ENCODE data around the gene GRHL1.

Gene GRHL1

GRCh38 chr2:10043256-10043905 is 91.9 kb downstream of the GRHL1 start, which contains the start of gene KLF11:
Gene KLF11, plus strand, starts transcription at chr2:10043550. Its CDS starts 167 bp downstream, at chr2:10043717.
- Histone ChIP-seq H3K9ac (ENCODE audit: insufficient read length, low read depth) (peak within 1 kb of the TSS; percentile 72), H3K36me3 (ENCODE audit: insufficient read depth, insufficient read length, low read length) (peaks cover 15% of the 10 kb centered on the region), H3K4me1 (ENCODE audit: insufficient read depth, insufficient read length) (peaks cover 7% of the 10 kb centered on the region), H3K9me3 (ENCODE audit: insufficient read depth, low read length) (no peaks in the 10 kb centered on the region; the same call in 1 of the 2 replicates), H3K27me3 (ENCODE audit: insufficient read depth, insufficient read length) (no peaks in the 10 kb centered on the region), H3K4me3 (ENCODE audit: insufficient read length, low read depth) (peak within 1 kb of the TSS; percentile 43)
- TF ChIP-seq ZNF274 (IDR thresholded peaks at IDR 0.05; ENCODE audit: low read depth, low read length) (no peak), YY1 (IDR thresholded peaks at IDR 0.05; ENCODE audit: insufficient read depth, insufficient read length) (no peak), SUZ12 (IDR thresholded peaks at IDR 0.05; ENCODE audit: extremely low read depth, insufficient read depth, insufficient read length) (no peak)
- DNase-seq (ENCODE audit: low read depth, low spot score) = peak; percentile 81

GRCh38 chr2:10043906-10044601 is 92.6 kb downstream of the GRHL1 start:
- no peaks in the 10 kb centered on the region for H3K27me3 ChIP-seq (ENCODE audit: insufficient read depth, insufficient read length)
- H3K9me3 ChIP-seq (ENCODE audit: insufficient read depth, low read length) = no peaks in the 10 kb centered on the region; the same call in 1 of the 2 replicates
- peak overlapping the region; percentile 67 for H3K9ac ChIP-seq (ENCODE audit: insufficient read length, low read depth)
- peak overlapping the region; percentile 43 for H3K4me3 ChIP-seq (ENCODE audit: insufficient read length, low read depth)
- H3K36me3 ChIP-seq (ENCODE audit: insufficient read depth, insufficient read length, low read length) = peaks cover 18% of the 10 kb centered on the region
- peaks cover 7% of the 10 kb centered on the region for H3K4me1 ChIP-seq (ENCODE audit: insufficient read depth, insufficient read length)
- TF ChIP-seq ZNF274 (IDR thresholded peaks at IDR 0.05; ENCODE audit: low read depth, low read length) (no peak), YY1 (IDR thresholded peaks at IDR 0.05; ENCODE audit: insufficient read depth, insufficient read length) (no peak), SUZ12 (IDR thresholded peaks at IDR 0.05; ENCODE audit: extremely low read depth, insufficient read depth, insufficient read length) (no peak)
- peak; percentile 93 for DNase-seq (ENCODE audit: low read depth, low spot score)

- TF ChIP-seq SUZ12 (IDR thresholded peaks at IDR 0.05; ENCODE audit: extremely low read depth, insufficient read depth, insufficient read length) (no peak), ZNF274 (IDR thresholded peaks at IDR 0.05; ENCODE audit: low read depth, low read length) (no peak), YY1 (IDR thresholded peaks at IDR 0.05; ENCODE audit: insufficient read depth, insufficient read length) (no peak)
- no peak for DNase-seq (ENCODE audit: low read depth, low spot score)
- Histone ChIP-seq H3K9ac (ENCODE audit: insufficient read length, low read depth) (no peak overlapping the region), H3K9me3 (ENCODE audit: insufficient read depth, low read length) (no peaks in the 10 kb centered on the region; the same call in 1 of the 2 replicates), H3K27me3 (ENCODE audit: insufficient read depth, insufficient read length) (no peaks in the 10 kb centered on the region), H3K4me3 (ENCODE audit: insufficient read length, low read depth) (no peak overlapping the region), H3K4me1 (ENCODE audit: insufficient read depth, insufficient read length) (peaks cover 2% of the 10 kb centered on the region), H3K36me3 (ENCODE audit: insufficient read depth, insufficient read length, low read length) (peaks cover 28% of the 10 kb centered on the region)
These were observed 94.3 kb downstream of the GRHL1 start for GRCh38 chr2:10045561-10046355.

- H3K4me1 ChIP-seq (ENCODE audit: insufficient read depth, insufficient read length) = peaks cover 2% of the 10 kb centered on the region
- no peak overlapping the region for H3K4me3 ChIP-seq (ENCODE audit: insufficient read length, low read depth)
- H3K27me3 ChIP-seq (ENCODE audit: insufficient read depth, insufficient read length) = no peaks in the 10 kb centered on the region
- H3K9me3 ChIP-seq (ENCODE audit: insufficient read depth, low read length) = no peaks in the 10 kb centered on the region; the same call in 1 of the 2 replicates
- no peak for TF ChIP-seq ZNF274 (IDR thresholded peaks at IDR 0.05; ENCODE audit: low read depth, low read length)
- no peak for TF ChIP-seq YY1 (IDR thresholded peaks at IDR 0.05; ENCODE audit: insufficient read depth, insufficient read length)
- TF ChIP-seq SUZ12 (IDR thresholded peaks at IDR 0.05; ENCODE audit: extremely low read depth, insufficient read depth, insufficient read length) = no peak
- H3K9ac ChIP-seq (ENCODE audit: insufficient read length, low read depth) = no peak overlapping the region
- DNase-seq (ENCODE audit: low read depth, low spot score) = no peak
- peaks cover 29% of the 10 kb centered on the region for H3K36me3 ChIP-seq (ENCODE audit: insufficient read depth, insufficient read length, low read length)
These were observed 95.4 kb downstream of the GRHL1 start for GRCh38 chr2:10046931-10047330.

GRCh38 chr2:10047616-10048500 is 96.4 kb downstream of the GRHL1 start:
- Histone ChIP-seq H3K36me3 (ENCODE audit: insufficient read depth, insufficient read length, low read length) (peaks cover 38% of the 10 kb centered on the region), H3K4me3 (ENCODE audit: insufficient read length, low read depth) (no peak overlapping the region), H3K9me3 (ENCODE audit: insufficient read depth, low read length) (no peaks in the 10 kb centered on the region; the same call in 1 of the 2 replicates), H3K4me1 (ENCODE audit: insufficient read depth, insufficient read length) (peaks cover 2% of the 10 kb centered on the region), H3K9ac (ENCODE audit: insufficient read length, low read depth) (no peak overlapping the region), H3K27me3 (ENCODE audit: insufficient read depth, insufficient read length) (no peaks in the 10 kb centered on the region)
- no peak for DNase-seq (ENCODE audit: low read depth, low spot score)
- no peak for TF ChIP-seq YY1 (IDR thresholded peaks at IDR 0.05; ENCODE audit: insufficient read depth, insufficient read length)
- no peak for TF ChIP-seq ZNF274 (IDR thresholded peaks at IDR 0.05; ENCODE audit: low read depth, low read length)
- TF ChIP-seq SUZ12 (IDR thresholded peaks at IDR 0.05; ENCODE audit: extremely low read depth, insufficient read depth, insufficient read length) = no peak

- TF ChIP-seq ZNF274 (IDR thresholded peaks at IDR 0.05; ENCODE audit: low read depth, low read length) (no peak), SUZ12 (IDR thresholded peaks at IDR 0.05; ENCODE audit: extremely low read depth, insufficient read depth, insufficient read length) (no peak), YY1 (IDR thresholded peaks at IDR 0.05; ENCODE audit: insufficient read depth, insufficient read length) (no peak)
- Histone ChIP-seq H3K27me3 (ENCODE audit: insufficient read depth, insufficient read length) (no peaks in the 10 kb centered on the region), H3K36me3 (ENCODE audit: insufficient read depth, insufficient read length, low read length) (peaks cover 46% of the 10 kb centered on the region), H3K4me1 (ENCODE audit: insufficient read depth, insufficient read length) (peaks cover 2% of the 10 kb centered on the region), H3K9me3 (ENCODE audit: insufficient read depth, low read length) (no peaks in the 10 kb centered on the region; the same call in 1 of the 2 replicates), H3K9ac (ENCODE audit: insufficient read length, low read depth) (no peak overlapping the region), H3K4me3 (ENCODE audit: insufficient read length, low read depth) (no peak overlapping the region)
- DNase-seq (ENCODE audit: low read depth, low spot score) = no peak
These were observed 97.1 kb downstream of the GRHL1 start for GRCh38 chr2:10048501-10049171.
